K562 (cell line): ENCODE measurements around the gene MYO1D. TPM values are rescaled to one million over a fixed set of nuclear protein-coding genes. Genes with fewer than 3 reads are reported as not detected.

ENCODE experiments used
- ATAC-seq: fragments of 200-7000 bp; cut with Tn5 transposase; 3 replicates; pipeline ENCODE4 v1.9.1; 2020; ENCODE audit warnings: moderate library complexity
- BruUV-seq: library from RNA; stranded (reverse); fragments of 400-500 nt; replicated peaks from 2 replicates; lab custom pipeline; 2021; lab: Mats Ljungman, UMichigan
- CTCF ChIA-PET: fragments of 300-600 bp; formaldehyde crosslinking; extraction: SDS; loops from one replicate; lab custom pipeline; 2021; ENCODE audit warnings: low intra/inter-chr PET ratio; lab: Yijun Ruan, JAX
- POLR2A ChIA-PET: fragments of 300-600, 350-650 bp; sonication (Branson Sonifier 250); formaldehyde crosslinking; extraction: SDS; loops from one replicate; lab custom pipeline; 2021; ENCODE audit warnings: antibody characterized with exemption, inconsistent platforms; lab: Yijun Ruan, JAX
- DNase-seq, 4 experiments: peaks; one replicate each; pipeline versions ENCODE4 v3.0.0 to v3.0.0-alpha.2; 2011 to 2018; ENCODE audit warnings: low spot score in 3 of 4, mixed read lengths in 3 of 4; ENCODE audit errors: extremely low read depth in 1 of 4
- FAIRE-seq: peaks from 2 replicates; lab custom pipeline; 2011; peaks lifted over from hg19 to GRCh38; lab: Jason Lieb, UNC
- H2AFZ ChIP-seq: 2 replicates; pipeline ENCODE4 v1.6.0; 2011; ENCODE audit warnings: low read depth, low read length, control low read depth, inconsistent platforms
- H3K27ac ChIP-seq: fragments of 200-600 bp; 3 replicates; pipeline ENCODE4 v1.8.0; 2011; ENCODE audit warnings: low read depth, mild to moderate bottlenecking, control low read depth, inconsistent platforms, low read length, moderate library complexity, mixed read lengths; ENCODE audit errors: extremely low read depth
- H3K27me3 ChIP-seq, 2 experiments: fragments of 300-600 bp in 1 of 2; 2 replicates in 1 of 2; 3 replicates in 1 of 2; pipeline versions ENCODE4 v1.6.0 to v1.8.0; 2011; ENCODE audit warnings: inconsistent platforms in 2 of 2, low read length in 2 of 2, mild to moderate bottlenecking in 1 of 2, mixed read lengths in 1 of 2, moderate library complexity in 1 of 2; ENCODE audit not compliant: control insufficient read depth in 2 of 2, insufficient read depth in 2 of 2
- H3K36me3 ChIP-seq: fragments of 300-600 bp; 3 replicates; pipeline ENCODE4 v1.8.0; 2011; ENCODE audit warnings: mild to moderate bottlenecking, low read length, inconsistent platforms; ENCODE audit not compliant: control insufficient read depth, insufficient read depth
- H3K4me1 ChIP-seq, 2 experiments: fragments of 200-600 bp in 1 of 2; replicated peaks in 1 of 2; 2 replicates in 1 of 2; 3 replicates in 1 of 2; pipeline versions ENCODE4 v1.5.1 to v1.8.0; 2011; ENCODE audit warnings: inconsistent platforms in 2 of 2, low read length in 2 of 2, mild to moderate bottlenecking in 1 of 2, mixed read lengths in 1 of 2, moderate library complexity in 1 of 2; ENCODE audit not compliant: control insufficient read depth in 2 of 2, insufficient read depth in 2 of 2
- H3K4me2 ChIP-seq: 2 replicates; pipeline ENCODE4 v1.6.1; 2011; ENCODE audit warnings: low read length, control low read depth, inconsistent platforms, mixed read lengths; ENCODE audit not compliant: insufficient read depth
- H3K4me3 ChIP-seq: fragments of 200-600 bp; sonication (generic), shearing (Covaris generic); 2 replicates; pipeline ENCODE4 v1.5.1; 2016; ENCODE audit warnings: control low read depth, inconsistent platforms
- H3K79me2 ChIP-seq: fragments of 200-600 bp; 3 replicates; pipeline ENCODE4 v1.8.0; 2011; ENCODE audit warnings: low read length, inconsistent platforms; ENCODE audit not compliant: control insufficient read depth, insufficient read depth
- H3K9ac ChIP-seq, 2 experiments: 2 replicates each; pipeline versions ENCODE4 v1.6.0 to v1.6.1; 2011; ENCODE audit warnings: low read depth in 2 of 2, low read length in 2 of 2, control low read depth in 1 of 2, inconsistent platforms in 1 of 2, mild to moderate bottlenecking in 1 of 2, mixed read lengths in 1 of 2; ENCODE audit not compliant: insufficient read depth in 1 of 2
- H3K9me1 ChIP-seq: one replicate; pipeline ENCODE4 v1.6.0; 2011; ENCODE audit warnings: inconsistent platforms, mild to moderate bottlenecking, low read length, moderate library complexity; ENCODE audit not compliant: control insufficient read depth, insufficient read depth
- H3K9me3 ChIP-seq: replicated peaks from 2 replicates; pipeline ENCODE4 v1.5.1; 2011; ENCODE audit warnings: low read depth, low read length, inconsistent platforms; ENCODE audit not compliant: control insufficient read depth, insufficient read depth
- H4K20me1 ChIP-seq: replicated peaks from 2 replicates; pipeline ENCODE4 v1.6.1; 2011; ENCODE audit warnings: low read length, inconsistent platforms, mixed read lengths; ENCODE audit not compliant: control insufficient read depth, insufficient read depth
- CBX8 ChIP-seq: fragments of 200-600 bp; sonication (generic); IDR thresholded peaks from 2 replicates; pipeline ENCODE4 v1.6.1; 2012; ENCODE audit warnings: borderline replicate concordance, mixed run types, low read depth, mild to moderate bottlenecking, moderate library complexity, mixed read lengths, low read length, control low read depth, inconsistent platforms; ENCODE audit not compliant: poor library complexity, severe bottlenecking; ENCODE audit errors: extremely low read depth
- CREB3L1 ChIP-seq: fragments of 450-650 bp; IDR thresholded peaks from 2 replicates; pipeline ENCODE4 v1.6.1; 2014; ENCODE audit warnings: low read depth, mild to moderate bottlenecking, moderate library complexity, borderline replicate concordance
- PHB2 ChIP-seq: fragments of 450-650 bp; IDR thresholded peaks from 2 replicates; pipeline ENCODE4 v1.6.1; 2017; ENCODE audit warnings: low read depth
- SOX6 ChIP-seq: fragments of 450-650 bp; IDR thresholded peaks from 2 replicates; pipeline ENCODE4 v1.6.1; 2014; ENCODE audit warnings: mild to moderate bottlenecking
- XRCC4 ChIP-seq: IDR thresholded peaks from one replicate; pipeline ENCODE4 v1.6.1; 2011; ENCODE audit not compliant: insufficient read depth, insufficient read length; ENCODE audit errors: extremely low read depth
- ZNF766 ChIP-seq: fragments of 200-800 bp; sonication (Bioruptor generic); conservative IDR thresholded peaks from 2 replicates; pipeline ENCODE4 v1.6.1; 2016; ENCODE audit warnings: missing genetic modification characterization, missing compliant biosample characterization
- WGBS: fragments of 100-300 bp; shearing (Covaris generic); methylation state at CpG from one replicate; pipeline ENCODE4 v1.1.6; 2016; ENCODE audit warnings: low coverage, mixed read lengths; ENCODE audit not compliant: insufficient coverage; ENCODE audit errors: missing lambda C conversion rate; 5-methylcytosine and 5-hydroxymethylcytosine counted together
- in situ Hi-C: fragments of 300-500 bp; cut with MboI; formaldehyde crosslinking; loops from 4 replicates; pipeline ENCODE4 v1.15.0; 2018; ENCODE audit warnings: inconsistent platforms, mixed read lengths
- intact Hi-C: fragments of 100-400 bp; cut with micrococcal nuclease; formaldehyde crosslinking; loops from 2 replicates; pipeline ENCODE4 v1.14.2; 2022
- polyA plus RNA-seq, 8 experiments: library from polyadenylated mRNA; depleted of rRNA in 4 of 8; stranded (reverse) in 5 of 8; unstranded in 3 of 8; fragments of >200 nt; fragmentation: Nextera tagmentation in 2 of 8; fragmentation: Illumina TruSeq in 1 of 8; extraction: Ambion mirVana in 2 of 8; extraction: Trizol in 1 of 8; gene quantifications; 2 replicates each; pipeline versions ENCODE4 v1.2.1 to v1.2.3, GENCODE V29; 2011 to 2014; ENCODE audit warnings: inconsistent platforms in 1 of 8, missing spikeins in 1 of 8
- total RNA-seq, 7 experiments: library from RNA; depleted of rRNA in 6 of 7; stranded (reverse); fragments of >200 nt in 6 of 7; fragmentation: Illumina TruSeq in 2 of 7; extraction: Trizol in 2 of 7; gene quantifications; 2 replicates each; pipeline versions ENCODE4 v1.2.1 to v1.2.3, GENCODE V29; 2011 to 2021; ENCODE audit warnings: low replicate concordance in 1 of 7
- TF ChIP-seq, protein P1 (sequence below): fragments of 250-450 bp; sonication (Bioruptor Pico); IDR thresholded peaks from 2 replicates; pipeline ENCODE4 v1.8.0; 2022; ENCODE audit warnings: inconsistent platforms

The MYO1D gene
- total and polyA plus RNA-seq, 9 of the 15 experiments (the other 6 are each of a cell fraction or from before 2014, with no cell fraction given): 2.1 to 71.2 (median 45.4) TPM

GRCh38 chr17:32756696-32757095, 120.2 kb downstream of the MYO1D start:
- H3K4me1 ChIP-seq: no peaks in the 10 kb centered on the region
- POLR2A ChIA-PET: no interaction called here
- no peaks in the 10 kb centered on the region for H3K79me2 ChIP-seq
- WGBS: 100% methylated on average over 1 of the region's 1 CpG
- no peak for ATAC-seq
- H4K20me1 ChIP-seq: no peaks in the 10 kb centered on the region
- H3K4me2 ChIP-seq: no peak overlapping the region
- in situ Hi-C loops: no loop called here
- H2AFZ ChIP-seq: no peak overlapping the region
- no peaks in the 10 kb centered on the region for H3K9me3 ChIP-seq
- FAIRE-seq: no peak
- CTCF ChIA-PET: interaction anchor here (0.7 kb wide), 1 partner anchor 382 kb away, joined by 4 read pairs; no protein-coding TSS in a partner anchor
- H3K36me3 ChIP-seq: peaks cover 27% of the 10 kb centered on the region; the same call in 2 of the 3 replicates
- H3K4me3 ChIP-seq: no peak overlapping the region
- H3K9me1 ChIP-seq: no peaks in the 10 kb centered on the region
- DNase-seq: no peak
- no TSS peak for BruUV-seq
- intact Hi-C loops: loop anchor here (10.0 kb wide), 1 partner anchor 502 kb away; no protein-coding TSS in a partner anchor
- no peaks in the 10 kb centered on the region for H3K27me3 ChIP-seq
- no peak overlapping the region for H3K9ac ChIP-seq
- no peak overlapping the region for H3K27ac ChIP-seq
- TF ChIP-seq XRCC4: no peak
- TF ChIP-seq CREB3L1: no peak
- TF ChIP-seq, protein P1, sequence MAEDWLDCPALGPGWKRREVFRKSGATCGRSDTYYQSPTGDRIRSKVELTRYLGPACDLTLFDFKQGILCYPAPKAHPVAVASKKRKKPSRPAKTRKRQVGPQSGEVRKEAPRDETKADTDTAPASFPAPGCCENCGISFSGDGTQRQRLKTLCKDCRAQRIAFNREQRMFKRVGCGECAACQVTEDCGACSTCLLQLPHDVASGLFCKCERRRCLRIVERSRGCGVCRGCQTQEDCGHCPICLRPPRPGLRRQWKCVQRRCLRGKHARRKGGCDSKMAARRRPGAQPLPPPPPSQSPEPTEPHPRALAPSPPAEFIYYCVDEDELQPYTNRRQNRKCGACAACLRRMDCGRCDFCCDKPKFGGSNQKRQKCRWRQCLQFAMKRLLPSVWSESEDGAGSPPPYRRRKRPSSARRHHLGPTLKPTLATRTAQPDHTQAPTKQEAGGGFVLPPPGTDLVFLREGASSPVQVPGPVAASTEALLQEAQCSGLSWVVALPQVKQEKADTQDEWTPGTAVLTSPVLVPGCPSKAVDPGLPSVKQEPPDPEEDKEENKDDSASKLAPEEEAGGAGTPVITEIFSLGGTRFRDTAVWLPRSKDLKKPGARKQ: no peak
- TF ChIP-seq CBX8: no peak
- no peak for TF ChIP-seq ZNF766 (CRISPR knock-in tag)
- no peak for TF ChIP-seq PHB2
- TF ChIP-seq SOX6: no peak
